Nephron progenitor cell (in vitro differentiated cells): ENCODE measurements around the gene NF1.

Source experiments
- DNase-seq: peaks from one replicate; pipeline ENCODE4 v3.0.0; 2021
- H3K27ac Mint-ChIP-seq: 2 replicates; pipeline ENCODE4 v1.8.0; 2021; ENCODE audit warnings: mild to moderate bottlenecking, moderate library complexity, mixed read lengths
- H3K27me3 Mint-ChIP-seq: 2 replicates; pipeline ENCODE4 v1.8.0; 2021; ENCODE audit warnings: mild to moderate bottlenecking, low read depth, mixed read lengths; ENCODE audit not compliant: poor library complexity
- H3K36me3 Mint-ChIP-seq: 2 replicates; pipeline ENCODE4 v1.8.0; 2021; ENCODE audit warnings: low read depth, mixed read lengths
- H3K4me1 Mint-ChIP-seq: 2 replicates; pipeline ENCODE4 v1.8.0; 2021; ENCODE audit warnings: mixed read lengths
- H3K4me3 Mint-ChIP-seq: 2 replicates; pipeline ENCODE4 v1.8.0; 2021; ENCODE audit warnings: mild to moderate bottlenecking, moderate library complexity, mixed read lengths
- H3K9me3 Mint-ChIP-seq: 2 replicates; pipeline ENCODE4 v1.8.0; 2021; ENCODE audit warnings: mild to moderate bottlenecking, moderate library complexity, mixed read lengths
- CTCF ChIP-seq: fragments of 200-600 bp; sonication (generic); IDR thresholded peaks from 2 replicates; pipeline ENCODE4 v1.5.0; 2021; ENCODE audit warnings: antibody characterized with exemption

Gene NF1

DNA sequence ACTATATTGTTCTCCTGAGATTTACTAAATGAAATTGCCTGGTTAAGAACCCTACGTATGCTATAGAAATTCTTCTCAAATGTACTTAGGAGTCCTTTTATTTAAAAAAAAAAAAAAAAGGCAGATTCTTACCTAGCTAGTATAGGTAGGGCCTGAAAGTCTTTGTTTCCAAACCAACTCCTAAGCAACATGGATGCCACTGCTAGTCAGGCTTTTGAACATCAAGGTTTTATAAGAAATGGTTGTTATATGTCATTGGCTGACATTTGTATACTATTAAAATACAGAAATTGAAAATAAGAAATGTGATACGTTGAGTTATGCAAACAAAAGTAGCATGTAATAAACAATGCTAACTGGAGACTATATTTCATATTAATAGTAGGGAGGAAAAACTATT, 225.5 kb downstream of the NF1 start:
- peaks cover 13% of the 10 kb centered on the region for H3K36me3 Mint-ChIP-seq
- no peaks in the 10 kb centered on the region for H3K27me3 Mint-ChIP-seq
- no peaks in the 10 kb centered on the region for H3K9me3 Mint-ChIP-seq
- no peak overlapping the region for H3K4me3 Mint-ChIP-seq
- no peak for DNase-seq
- no peak overlapping the region for H3K27ac Mint-ChIP-seq
- no peaks in the 10 kb centered on the region for H3K4me1 Mint-ChIP-seq
- TF ChIP-seq CTCF: no peak

DNA sequence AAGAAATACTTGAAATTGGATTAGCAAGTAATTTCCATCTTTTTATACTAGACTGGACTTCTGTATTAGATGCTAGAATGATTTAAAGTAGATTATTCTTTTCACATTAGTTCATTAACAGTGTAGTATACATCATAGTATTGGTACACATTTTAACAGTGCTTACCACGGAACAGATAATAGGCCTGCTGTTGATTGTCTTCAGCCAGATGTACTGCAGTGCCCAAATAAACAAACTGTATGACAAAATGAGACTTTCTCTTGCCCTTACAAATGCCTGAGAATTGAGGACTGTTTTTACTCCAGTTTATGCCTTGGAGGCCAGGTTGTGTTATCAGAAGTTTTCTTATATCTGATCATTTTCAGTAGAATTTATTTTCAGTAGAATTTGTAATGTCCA, 226.0 kb downstream of the NF1 start:
- Mint-ChIP-seq H3K4me3 (no peak overlapping the region), H3K36me3 (peaks cover 19% of the 10 kb centered on the region), H3K4me1 (no peaks in the 10 kb centered on the region), H3K9me3 (no peaks in the 10 kb centered on the region), H3K27me3 (no peaks in the 10 kb centered on the region), H3K27ac (no peak overlapping the region)
- no peak for DNase-seq
- no peak for TF ChIP-seq CTCF

- H3K36me3 Mint-ChIP-seq: peaks cover 24% of the 10 kb centered on the region
- H3K9me3 Mint-ChIP-seq: no peaks in the 10 kb centered on the region
- TF ChIP-seq CTCF: no peak
- no peak for DNase-seq
- H3K4me1 Mint-ChIP-seq: no peaks in the 10 kb centered on the region
- no peaks in the 10 kb centered on the region for H3K27me3 Mint-ChIP-seq
- no peak within 1 kb of the TSS for H3K4me3 Mint-ChIP-seq
- H3K27ac Mint-ChIP-seq: no peak within 1 kb of the TSS
Observed at GRCh38 chr17:31321481-31321880, 226.7 kb downstream of the NF1 start, which contains the start of gene EVI2A. Gene EVI2A (minus strand): TSS chr17:31321622. CDS start chr17:31319013, 2,609 bp downstream.

- DNase-seq: no peak
- Mint-ChIP-seq H3K4me3 (no peak overlapping the region), H3K27ac (no peak overlapping the region), H3K4me1 (no peaks in the 10 kb centered on the region), H3K36me3 (peaks cover 28% of the 10 kb centered on the region), H3K9me3 (no peaks in the 10 kb centered on the region), H3K27me3 (no peaks in the 10 kb centered on the region)
- no peak for TF ChIP-seq CTCF
Observed at GRCh38 chr17:31321966-31322365, 227.2 kb downstream of the NF1 start.

GRCh38 chr17:31323551-31323950, 228.8 kb downstream of the NF1 start:
- Mint-ChIP-seq H3K36me3 (peaks cover 38% of the 10 kb centered on the region), H3K27ac (no peak overlapping the region), H3K4me3 (no peak overlapping the region), H3K27me3 (no peaks in the 10 kb centered on the region), H3K4me1 (no peaks in the 10 kb centered on the region), H3K9me3 (no peaks in the 10 kb centered on the region)
- TF ChIP-seq CTCF: no peak
- no peak for DNase-seq

GRCh38 chr17:31327534-31328159, 232.9 kb downstream of the NF1 start:
- Mint-ChIP-seq H3K27me3 (no peaks in the 10 kb centered on the region), H3K4me1 (no peaks in the 10 kb centered on the region), H3K9me3 (no peaks in the 10 kb centered on the region), H3K4me3 (no peak overlapping the region), H3K27ac (no peak overlapping the region), H3K36me3 (peaks cover 40% of the 10 kb centered on the region)
- TF ChIP-seq CTCF: no peak
- DNase-seq: no peak
